ENCODE data around the gene RHEX.
"Not testable (repeated sequence)": the region's sequence is repeated elsewhere in the genome, so short reads cannot be mapped to it uniquely, and the experiment has no call there.

RHEX gene

DNA sequence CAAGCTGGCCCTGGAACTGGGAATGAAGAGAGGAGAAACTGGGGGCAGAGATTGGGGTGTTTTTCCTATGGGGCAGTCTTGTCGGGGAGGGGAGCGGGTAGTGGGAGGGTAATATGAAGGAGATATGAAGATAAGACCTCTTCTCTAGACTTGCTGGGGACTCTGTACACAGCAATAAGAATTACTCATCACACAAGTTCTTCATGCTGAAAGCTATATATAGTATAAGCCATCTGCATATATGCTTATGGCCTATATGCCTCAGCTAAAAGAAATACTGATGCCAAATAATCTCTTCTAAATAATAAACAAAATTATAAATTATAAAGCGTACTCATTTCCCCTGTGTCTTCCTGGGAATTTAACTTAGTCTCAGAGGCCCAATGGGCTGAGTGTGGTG, 7.9 kb downstream of the RHEX start:
- DNase-seq = no peak

DNA sequence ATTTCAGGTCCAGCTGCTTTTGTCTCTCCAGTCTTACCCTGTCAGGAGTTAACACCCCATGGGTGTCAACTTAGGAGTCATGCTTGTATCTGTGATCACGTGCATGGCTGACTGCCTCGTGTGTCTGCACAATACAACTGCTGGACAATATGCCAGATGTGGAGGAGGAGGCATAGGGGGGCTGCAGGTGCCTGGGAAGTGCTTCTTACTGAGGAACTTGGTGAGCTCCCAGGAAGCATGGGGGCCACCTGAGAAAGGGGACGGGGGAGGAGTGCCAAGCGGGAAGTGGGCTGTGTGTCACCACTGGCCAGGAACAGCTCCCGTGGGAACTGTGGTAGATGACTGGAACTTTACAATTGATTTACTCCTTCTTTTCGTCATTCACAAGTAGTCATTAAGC, 9.5 kb downstream of the RHEX start:
- DNase-seq = no peak

- DNase-seq = not testable (repeated sequence)
Measured at GRCh38 chr1:206064001-206064400, 11.0 kb downstream of the RHEX start.

DNA sequence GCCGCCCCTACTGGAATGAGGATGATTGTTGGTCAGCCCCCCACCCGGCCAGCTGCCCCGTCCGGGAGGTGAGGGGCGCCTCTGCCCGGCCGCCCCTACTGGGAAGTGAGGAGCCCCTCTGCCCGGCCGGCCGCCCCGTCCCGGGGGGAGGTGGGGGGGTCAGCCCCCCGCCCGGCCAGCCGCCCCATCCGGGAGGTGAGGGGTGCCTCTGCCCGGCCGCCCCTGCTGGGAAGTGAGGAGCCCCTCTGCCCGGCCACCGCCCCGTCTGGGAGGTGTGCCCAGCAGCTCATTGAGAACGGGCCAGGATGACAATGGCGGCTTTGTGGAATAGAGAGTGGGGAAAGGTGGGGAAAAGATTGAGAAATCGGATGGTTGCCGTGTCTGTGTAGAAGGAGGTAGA, 11.5 kb downstream of the RHEX start:
- DNase-seq = not testable (repeated sequence)

DNA sequence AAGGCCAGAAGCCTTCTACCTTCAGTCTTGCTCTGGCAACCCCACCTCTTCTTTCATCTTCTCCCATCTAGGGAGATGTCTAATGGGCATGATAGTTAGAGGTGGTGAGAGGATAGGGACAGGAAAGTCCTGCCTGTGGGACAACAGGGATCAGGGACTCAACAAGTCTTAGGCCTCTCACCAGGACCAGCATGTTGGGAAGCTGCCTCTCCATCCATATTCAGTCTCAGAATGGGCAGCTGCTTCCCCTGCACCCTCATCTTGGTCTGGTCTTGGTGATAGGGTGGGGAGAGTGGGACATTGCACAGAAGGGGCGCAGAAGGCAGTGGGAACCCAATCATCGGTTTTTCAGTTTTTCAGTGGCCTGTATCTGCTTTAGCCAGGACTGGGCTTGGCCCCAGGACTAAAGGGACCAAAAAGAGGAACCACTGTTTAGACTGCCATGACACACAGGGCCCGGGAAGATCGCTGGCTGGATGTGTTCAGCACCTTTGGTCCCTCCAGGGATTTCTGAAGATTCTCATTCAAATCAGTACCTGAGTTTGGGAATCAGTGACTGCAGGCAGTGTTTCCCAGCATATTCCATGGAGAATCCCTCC, 12.7 kb downstream of the RHEX start:
- DNase-seq = no peak

DNA sequence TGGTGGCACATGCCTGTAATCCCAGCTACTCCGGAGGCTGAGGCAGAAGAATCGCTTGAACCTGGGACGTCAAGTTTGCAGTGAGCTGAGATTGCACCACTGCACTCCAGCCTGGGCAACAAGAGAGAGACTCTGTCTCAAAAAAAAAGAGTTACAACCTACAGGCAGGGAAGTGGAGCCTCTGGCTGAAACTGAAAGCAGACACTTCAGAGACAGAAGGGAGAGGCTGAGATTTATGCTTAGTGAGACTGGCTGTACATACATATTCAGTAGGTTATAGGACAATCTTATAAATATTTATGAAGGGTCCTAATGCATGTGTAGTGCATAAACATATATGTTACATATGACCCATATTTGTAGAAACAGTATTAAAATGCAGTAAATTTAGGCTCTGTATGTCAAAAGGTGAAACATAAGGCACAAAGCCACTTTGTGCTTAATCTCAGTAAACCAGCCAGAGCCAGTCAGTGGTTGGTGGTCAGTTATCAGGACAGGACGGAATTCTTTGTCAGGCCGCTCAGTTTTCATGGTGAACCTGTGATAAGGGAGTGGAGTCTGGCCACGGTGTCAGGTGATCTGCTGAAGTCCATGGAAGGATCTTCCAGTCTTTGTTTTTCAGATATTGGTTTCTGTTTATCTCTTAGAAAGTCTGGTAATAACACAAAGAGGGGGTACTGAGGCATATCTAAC, 13.7 kb downstream of the RHEX start:
- DNase-seq = no peak

- DNase-seq = no peak
Measured at GRCh38 chr1:206067486-206068227, 14.7 kb downstream of the RHEX start.

DNA sequence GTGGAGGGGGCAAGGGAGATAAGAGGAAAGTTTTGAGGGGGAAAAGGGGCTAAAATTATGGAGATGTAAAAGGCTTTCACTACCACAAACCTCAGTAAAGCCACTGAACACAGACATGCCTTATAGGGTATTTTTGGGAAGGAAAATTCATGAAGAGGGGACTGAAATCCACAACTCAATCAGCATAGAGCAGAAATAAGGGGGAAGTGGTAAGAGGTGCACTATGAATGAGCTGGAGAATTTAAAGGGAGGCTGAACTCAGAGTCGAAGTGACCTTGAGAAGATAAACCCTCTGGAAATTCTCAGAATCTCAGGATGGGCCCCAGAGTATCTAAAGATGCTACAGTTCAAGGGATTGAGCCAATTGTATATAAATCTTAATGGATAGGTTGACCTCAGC, 15.3 kb downstream of the RHEX start:
- no peak for DNase-seq

- DNase-seq = no peak
Measured at GRCh38 chr1:206070627-206071304, 17.8 kb downstream of the RHEX start.

DNA sequence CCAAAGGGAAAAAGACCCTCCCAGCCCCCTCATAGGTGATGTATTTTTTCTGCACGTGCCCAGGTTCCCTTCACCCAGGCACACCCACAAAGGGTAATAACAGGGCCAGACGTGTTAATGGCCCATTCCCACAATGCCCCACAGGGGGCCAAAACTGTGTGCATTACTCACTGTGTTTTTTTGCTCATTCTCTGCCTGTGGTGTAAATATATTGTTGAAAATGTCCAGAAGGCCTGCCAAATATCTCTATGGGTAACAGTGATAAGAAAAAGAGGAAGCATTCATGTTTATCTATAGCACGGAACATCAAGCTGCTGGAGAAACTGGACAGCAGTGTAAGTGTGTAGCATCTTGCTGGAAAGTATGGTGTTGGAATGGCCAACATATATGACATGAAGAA, 21.9 kb downstream of the RHEX start:
- DNase-seq = no peak

GRCh38 chr1:206075786-206076755, 23.1 kb downstream of the RHEX start:
- DNase-seq = no peak

DNA sequence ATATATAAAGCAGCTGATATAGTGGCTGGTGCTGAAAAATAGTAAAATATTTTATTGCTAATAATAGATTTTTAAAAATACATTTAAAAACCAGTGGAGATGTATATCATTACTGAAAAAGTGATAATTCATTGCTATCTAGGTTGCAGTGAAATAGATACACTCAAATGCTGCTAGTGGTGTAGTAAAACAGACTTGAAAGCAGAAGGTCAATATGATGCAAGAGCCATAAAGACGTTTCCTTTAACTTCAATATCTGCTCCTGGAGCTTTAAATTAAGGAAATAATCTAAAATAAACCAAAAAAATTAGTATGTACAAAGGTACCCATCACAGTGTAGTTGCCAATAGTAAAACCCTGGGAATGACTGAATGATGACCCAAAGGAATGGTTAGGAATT, 26.2 kb downstream of the RHEX start:
- no peak for DNase-seq

- no peak for DNase-seq
Measured at GRCh38 chr1:206080026-206080820, 27.2 kb downstream of the RHEX start.

- DNase-seq = no peak
Measured at GRCh38 chr1:206081856-206082255, 28.9 kb downstream of the RHEX start.

DNA sequence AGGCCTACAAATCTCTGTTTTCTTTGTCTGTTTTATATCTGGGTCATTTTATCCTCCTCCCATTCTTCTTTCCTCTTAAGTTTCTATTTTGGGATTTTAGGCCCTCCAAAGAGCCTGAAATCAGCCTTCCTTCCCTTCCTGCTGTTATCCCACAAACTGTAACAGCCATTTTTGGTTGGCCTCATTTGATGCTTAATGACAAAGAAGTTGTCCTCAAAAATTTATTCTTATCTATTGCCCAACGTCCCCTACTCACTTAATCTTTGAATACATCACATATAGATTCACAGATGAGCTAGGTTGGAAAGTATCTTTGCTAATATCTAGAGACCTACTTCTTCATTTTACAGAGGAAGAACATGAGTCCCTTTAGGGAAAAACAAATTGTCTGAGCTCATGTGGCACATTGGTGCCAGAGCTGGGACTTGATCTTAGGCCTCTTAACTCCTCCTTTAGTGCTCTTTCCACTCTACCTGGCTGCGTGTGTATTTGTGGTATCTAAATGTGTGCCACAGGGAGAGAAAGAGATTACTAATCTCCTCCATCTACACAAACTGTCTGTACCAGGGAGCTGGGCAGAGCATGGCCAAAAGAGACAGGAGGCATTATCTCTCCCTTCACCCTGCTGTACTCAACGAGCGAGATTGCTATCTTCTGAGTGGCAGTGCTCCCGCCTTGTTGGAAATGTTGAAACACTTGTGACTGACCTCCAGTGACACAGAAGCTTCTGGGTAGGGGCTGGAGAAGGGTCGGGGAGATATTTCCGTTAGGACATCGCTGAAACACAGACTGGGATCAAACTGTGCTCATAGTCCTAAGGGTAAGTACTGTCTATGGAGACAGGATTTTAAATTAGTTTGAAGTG, 30.1 kb downstream of the RHEX start:
- no peak for DNase-seq

DNA sequence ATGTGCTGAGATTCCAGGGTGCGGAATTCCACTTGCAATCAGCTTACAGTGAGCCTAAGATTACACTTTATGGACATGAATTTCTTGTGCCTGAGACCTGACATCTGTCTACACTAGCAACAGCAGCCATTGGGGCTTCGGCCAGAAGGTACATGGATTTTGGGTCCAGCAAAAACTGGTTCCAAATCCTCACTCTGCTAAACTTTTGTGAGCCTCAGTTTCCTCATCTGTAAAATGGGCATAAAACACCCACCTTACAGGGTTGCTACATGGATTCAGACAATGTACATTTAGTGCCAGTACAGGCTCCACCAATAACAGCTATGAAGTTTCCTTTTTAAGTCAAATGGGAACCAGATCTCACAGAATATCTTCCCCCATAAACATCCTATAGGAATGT, 30.8 kb downstream of the RHEX start:
- DNase-seq = no peak

GRCh38 chr1:206087091-206087490, 34.1 kb downstream of the RHEX start:
- no peak for DNase-seq

DNA sequence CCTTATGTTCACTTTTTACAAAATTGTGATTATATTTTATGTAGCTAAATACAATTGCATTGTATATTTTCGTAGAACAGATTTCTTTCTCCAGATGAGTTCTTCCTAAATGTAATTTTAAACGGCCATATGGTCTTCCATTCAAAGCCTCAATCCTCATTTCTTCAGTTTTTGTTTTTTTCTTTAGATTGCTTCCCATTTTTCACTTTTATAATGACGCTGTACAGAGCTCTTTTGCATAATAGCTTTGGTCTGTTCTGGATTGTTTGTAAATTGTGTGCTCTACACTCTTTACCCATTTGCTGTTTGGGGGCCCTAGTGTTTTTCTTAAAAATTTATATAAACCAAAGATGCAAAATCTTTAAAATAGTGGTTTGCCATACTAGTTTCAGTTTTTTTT, 36.4 kb downstream of the RHEX start:
- no peak for DNase-seq

DNA sequence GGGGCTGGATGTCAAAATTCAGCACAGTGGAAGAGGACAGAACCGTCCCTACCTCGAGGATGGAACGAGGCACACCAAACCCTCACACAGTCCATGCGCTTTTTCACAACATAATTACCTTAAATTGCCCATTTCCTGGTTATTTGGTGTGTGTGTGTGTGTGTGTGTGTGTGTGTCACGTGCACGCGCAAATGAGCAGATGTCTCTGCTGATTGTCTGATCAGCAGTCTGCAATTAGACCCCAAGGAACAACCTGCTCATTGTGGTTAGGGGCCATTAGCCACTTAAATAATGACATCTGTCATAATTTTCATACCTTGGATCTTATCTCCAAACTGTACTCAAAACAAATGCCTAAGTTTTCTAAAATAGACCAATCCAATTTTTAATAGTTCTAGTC, 41.1 kb downstream of the RHEX start:
- no peak for DNase-seq

DNA sequence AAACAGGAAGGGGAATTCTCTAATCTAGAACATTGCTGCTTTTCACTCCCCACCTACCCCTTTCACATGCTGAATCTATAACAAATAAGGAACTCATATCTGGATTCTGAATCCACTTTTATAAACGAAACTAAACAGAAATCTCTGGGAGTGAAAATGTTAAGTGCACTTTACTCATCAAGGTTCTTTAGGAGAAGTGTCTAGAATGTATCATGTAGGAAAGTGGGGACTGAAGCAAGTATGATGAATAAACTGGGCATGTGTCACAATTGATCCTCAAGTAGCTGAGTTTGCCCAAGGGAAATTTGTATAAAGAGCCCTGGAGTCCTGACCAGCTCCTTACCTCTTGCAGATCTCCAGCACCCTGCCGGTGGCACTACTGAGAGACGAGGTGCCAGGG, 44.4 kb downstream of the RHEX start:
- no peak for DNase-seq
